ENCODE measurements around the gene ANKRD10.

- TF ChIP-seq MAX (IDR thresholded peaks at IDR 0.05) (no peak), TAF1 (IDR thresholded peaks at IDR 0.05; ENCODE audit: low read depth) (no peak), RAD21 (IDR thresholded peaks at IDR 0.05; ENCODE audit: low read depth) (no peak), CREB1 (IDR thresholded peaks at IDR 0.05; ENCODE audit: low read depth) (no peak), TCF12 (IDR thresholded peaks at IDR 0.05; ENCODE audit: low read depth) (no peak), EP300 (IDR thresholded peaks at IDR 0.05; ENCODE audit: borderline replicate concordance) (no peak), CEBPB (IDR thresholded peaks at IDR 0.05) (no peak), REST (IDR thresholded peaks at IDR 0.05; ENCODE audit: low read depth) (no peak), FOXM1 (IDR thresholded peaks at IDR 0.05; ENCODE audit: borderline replicate concordance, low read depth) (no peak)
Observed at GRCh38 chr13:110868720-110869119, 46.1 kb downstream of the ANKRD10 start.
